K562 (cell line): ENCODE measurements around the gene GDF15. TPM values are rescaled to one million over a fixed set of nuclear protein-coding genes. Genes with fewer than 3 reads are reported as not detected.

Experiments used
- ATAC-seq: fragments of 200-7000 bp; cut with Tn5 transposase; 3 replicates; pipeline ENCODE4 v1.9.1; 2020; ENCODE audit warnings: moderate library complexity
- BruUV-seq: library from RNA; stranded (reverse); fragments of 400-500 nt; replicated peaks from 2 replicates; lab custom pipeline; 2021; lab: Mats Ljungman, UMichigan
- CTCF ChIA-PET: fragments of 300-600 bp; formaldehyde crosslinking; extraction: SDS; loops from one replicate; lab custom pipeline; 2021; ENCODE audit warnings: low intra/inter-chr PET ratio; lab: Yijun Ruan, JAX
- POLR2A ChIA-PET: fragments of 300-600, 350-650 bp; sonication (Branson Sonifier 250); formaldehyde crosslinking; extraction: SDS; loops from one replicate; lab custom pipeline; 2021; ENCODE audit warnings: antibody characterized with exemption, inconsistent platforms; lab: Yijun Ruan, JAX
- DNase-seq, 4 experiments: peaks; one replicate each; pipeline versions ENCODE4 v3.0.0 to v3.0.0-alpha.2; 2011 to 2018; ENCODE audit warnings: low spot score in 3 of 4, mixed read lengths in 3 of 4; ENCODE audit errors: extremely low read depth in 1 of 4
- FAIRE-seq: peaks from 2 replicates; lab custom pipeline; 2011; peaks lifted over from hg19 to GRCh38; lab: Jason Lieb, UNC
- H2AFZ ChIP-seq: 2 replicates; pipeline ENCODE4 v1.6.0; 2011; ENCODE audit warnings: low read depth, low read length, control low read depth, inconsistent platforms
- H3K27ac ChIP-seq: fragments of 200-600 bp; 3 replicates; pipeline ENCODE4 v1.8.0; 2011; ENCODE audit warnings: low read depth, mild to moderate bottlenecking, control low read depth, inconsistent platforms, low read length, moderate library complexity, mixed read lengths; ENCODE audit errors: extremely low read depth
- H3K27me3 ChIP-seq, 2 experiments: fragments of 300-600 bp in 1 of 2; 2 replicates in 1 of 2; 3 replicates in 1 of 2; pipeline versions ENCODE4 v1.6.0 to v1.8.0; 2011; ENCODE audit warnings: inconsistent platforms in 2 of 2, low read length in 2 of 2, mild to moderate bottlenecking in 1 of 2, mixed read lengths in 1 of 2, moderate library complexity in 1 of 2; ENCODE audit not compliant: control insufficient read depth in 2 of 2, insufficient read depth in 2 of 2
- H3K36me3 ChIP-seq: fragments of 300-600 bp; 3 replicates; pipeline ENCODE4 v1.8.0; 2011; ENCODE audit warnings: mild to moderate bottlenecking, low read length, inconsistent platforms; ENCODE audit not compliant: control insufficient read depth, insufficient read depth
- H3K4me1 ChIP-seq, 2 experiments: fragments of 200-600 bp in 1 of 2; replicated peaks in 1 of 2; 2 replicates in 1 of 2; 3 replicates in 1 of 2; pipeline versions ENCODE4 v1.5.1 to v1.8.0; 2011; ENCODE audit warnings: inconsistent platforms in 2 of 2, low read length in 2 of 2, mild to moderate bottlenecking in 1 of 2, mixed read lengths in 1 of 2, moderate library complexity in 1 of 2; ENCODE audit not compliant: control insufficient read depth in 2 of 2, insufficient read depth in 2 of 2
- H3K4me2 ChIP-seq: 2 replicates; pipeline ENCODE4 v1.6.1; 2011; ENCODE audit warnings: low read length, control low read depth, inconsistent platforms, mixed read lengths; ENCODE audit not compliant: insufficient read depth
- H3K4me3 ChIP-seq: fragments of 200-600 bp; sonication (generic), shearing (Covaris generic); 2 replicates; pipeline ENCODE4 v1.5.1; 2016; ENCODE audit warnings: control low read depth, inconsistent platforms
- H3K79me2 ChIP-seq: fragments of 200-600 bp; 3 replicates; pipeline ENCODE4 v1.8.0; 2011; ENCODE audit warnings: low read length, inconsistent platforms; ENCODE audit not compliant: control insufficient read depth, insufficient read depth
- H3K9ac ChIP-seq, 2 experiments: 2 replicates each; pipeline versions ENCODE4 v1.6.0 to v1.6.1; 2011; ENCODE audit warnings: low read depth in 2 of 2, low read length in 2 of 2, control low read depth in 1 of 2, inconsistent platforms in 1 of 2, mild to moderate bottlenecking in 1 of 2, mixed read lengths in 1 of 2; ENCODE audit not compliant: insufficient read depth in 1 of 2
- H3K9me1 ChIP-seq: one replicate; pipeline ENCODE4 v1.6.0; 2011; ENCODE audit warnings: inconsistent platforms, mild to moderate bottlenecking, low read length, moderate library complexity; ENCODE audit not compliant: control insufficient read depth, insufficient read depth
- H3K9me3 ChIP-seq: replicated peaks from 2 replicates; pipeline ENCODE4 v1.5.1; 2011; ENCODE audit warnings: low read depth, low read length, inconsistent platforms; ENCODE audit not compliant: control insufficient read depth, insufficient read depth
- H4K20me1 ChIP-seq: replicated peaks from 2 replicates; pipeline ENCODE4 v1.6.1; 2011; ENCODE audit warnings: low read length, inconsistent platforms, mixed read lengths; ENCODE audit not compliant: control insufficient read depth, insufficient read depth
- ASH1L ChIP-seq: fragments of 450-650 bp; IDR thresholded peaks from 2 replicates; pipeline ENCODE4 v1.6.1; 2018; ENCODE audit warnings: borderline replicate concordance, mild to moderate bottlenecking, low read depth; ENCODE audit not compliant: partially characterized antibody
- GTF2B ChIP-seq: IDR thresholded peaks from 2 replicates; pipeline ENCODE4 v1.6.1; 2011; ENCODE audit not compliant: insufficient read length; ENCODE audit errors: extremely low read depth
- NCOA1 ChIP-seq: fragments of 450-650 bp; IDR thresholded peaks from 2 replicates; pipeline ENCODE4 v1.6.1; 2016; ENCODE audit warnings: low read depth
- RBM25 ChIP-seq: fragments of 200-400 bp; formaldehyde crosslinking; IDR thresholded peaks from 2 replicates; pipeline ENCODE4 v1.6.1; 2018; ENCODE audit warnings: low read length, low read depth, moderate library complexity; ENCODE audit not compliant: severe bottlenecking
- SMARCC2 ChIP-seq: fragments of 450-650 bp; IDR thresholded peaks from 2 replicates; pipeline ENCODE4 v1.6.1; 2017; ENCODE audit warnings: antibody characterized with exemption, moderate library complexity, mild to moderate bottlenecking, low read depth
- TCF15 ChIP-seq: fragments of 250-450 bp; sonication (Bioruptor Pico); IDR thresholded peaks from 2 replicates; pipeline ENCODE4 v1.8.0; 2022; ENCODE audit warnings: moderate library complexity, mild to moderate bottlenecking, inconsistent platforms
- TEAD4 ChIP-seq, 2 experiments: sonication (generic) in 1 of 2; formaldehyde crosslinking in 1 of 2; IDR thresholded peaks; 2 replicates each; pipeline versions ENCODE4 v1.6.1 to v1.8.0; 2012 to 2022; ENCODE audit warnings: borderline replicate concordance in 1 of 2, inconsistent platforms in 1 of 2, low read length in 1 of 2, mild to moderate bottlenecking in 1 of 2, missing genetic modification reagents in 1 of 2
- ZBTB1 ChIP-seq: sonication (generic); formaldehyde crosslinking; IDR thresholded peaks from 2 replicates; pipeline ENCODE4 v1.8.1; 2023; ENCODE audit warnings: missing genetic modification reagents, low read depth, mild to moderate bottlenecking, borderline replicate concordance
- ZNF174 ChIP-seq: fragments of 250-450 bp; sonication (Bioruptor Pico); IDR thresholded peaks from 2 replicates; pipeline ENCODE4 v1.4.0; 2020; ENCODE audit warnings: mild to moderate bottlenecking
- ZNF512 ChIP-seq: IDR thresholded peaks from 2 replicates; pipeline ENCODE4 v1.6.1; 2016; ENCODE audit warnings: missing genetic modification characterization, missing compliant biosample characterization
- WGBS: fragments of 100-300 bp; shearing (Covaris generic); methylation state at CpG from one replicate; pipeline ENCODE4 v1.1.6; 2016; ENCODE audit warnings: low coverage, mixed read lengths; ENCODE audit not compliant: insufficient coverage; ENCODE audit errors: missing lambda C conversion rate; 5-methylcytosine and 5-hydroxymethylcytosine counted together
- in situ Hi-C: fragments of 300-500 bp; cut with MboI; formaldehyde crosslinking; loops from 4 replicates; pipeline ENCODE4 v1.15.0; 2018; ENCODE audit warnings: inconsistent platforms, mixed read lengths
- intact Hi-C: fragments of 100-400 bp; cut with micrococcal nuclease; formaldehyde crosslinking; loops from 2 replicates; pipeline ENCODE4 v1.14.2; 2022
- polyA plus RNA-seq, 8 experiments: library from polyadenylated mRNA; depleted of rRNA in 4 of 8; stranded (reverse) in 5 of 8; unstranded in 3 of 8; fragments of >200 nt; fragmentation: Nextera tagmentation in 2 of 8; fragmentation: Illumina TruSeq in 1 of 8; extraction: Ambion mirVana in 2 of 8; extraction: Trizol in 1 of 8; gene quantifications; 2 replicates each; pipeline versions ENCODE4 v1.2.1 to v1.2.3, GENCODE V29; 2011 to 2014; ENCODE audit warnings: inconsistent platforms in 1 of 8, missing spikeins in 1 of 8
- total RNA-seq, 7 experiments: library from RNA; depleted of rRNA in 6 of 7; stranded (reverse); fragments of >200 nt in 6 of 7; fragmentation: Illumina TruSeq in 2 of 7; extraction: Trizol in 2 of 7; gene quantifications; 2 replicates each; pipeline versions ENCODE4 v1.2.1 to v1.2.3, GENCODE V29; 2011 to 2021; ENCODE audit warnings: low replicate concordance in 1 of 7
- TF ChIP-seq, protein P1 (sequence below): fragments of 450-650 bp; IDR thresholded peaks from 2 replicates; pipeline ENCODE4 v1.7.1; 2018; ENCODE audit warnings: mild to moderate bottlenecking, low read depth; ENCODE audit not compliant: partially characterized antibody
- TF ChIP-seq, protein P2 (sequence below): sonication (generic); formaldehyde crosslinking; IDR thresholded peaks from 2 replicates; pipeline ENCODE4 v1.8.1; 2023; ENCODE audit warnings: mild to moderate bottlenecking, missing genetic modification reagents, moderate library complexity

The GDF15 gene
- total and polyA plus RNA-seq, 9 of the 15 experiments (the other 6 are each of a cell fraction or from before 2014, with no cell fraction given): 2.3 to 82.4 (median 12.5) TPM

- ChIA-PET CTCF (no interaction called here), POLR2A (interaction anchor here (0.6 to 5.4 kb wide), 7 partner anchors 9 to 95 kb away, joined by 3 to 79 read pairs (median 9); partner anchors contain the start of genes GDF15 and JUND)
- intact Hi-C loops: no loop called here
- WGBS: 24% methylated on average over 4 of the region's 4 CpGs
- no peaks in the 10 kb centered on the region for H3K27me3 ChIP-seq
- no peak for ATAC-seq
- no peak for FAIRE-seq
- H3K36me3 ChIP-seq: peaks cover 10% of the 10 kb centered on the region; the same call in 1 of the 3 replicates
- in situ Hi-C loops: no loop called here
- H2AFZ ChIP-seq: peak overlapping the region; percentile 58; the same call in 1 of the 2 replicates
- peak overlapping the region; percentile 1; the same call in 1 of the 2 replicates for H3K4me3 ChIP-seq
- no peaks in the 10 kb centered on the region for H4K20me1 ChIP-seq
- peak overlapping the region; percentile 85 to 92; a peak in 3 of 4 replicates for H3K9ac ChIP-seq
- no peak for DNase-seq
- no peaks in the 10 kb centered on the region for H3K9me1 ChIP-seq
- H3K4me1 ChIP-seq: peaks cover 55 to 72% of the 10 kb centered on the region in 2 experiments
- peak overlapping the region; percentile 97 for H3K27ac ChIP-seq
- BruUV-seq: TSS peak; percentile 80
- peak overlapping the region; percentile 89 for H3K4me2 ChIP-seq
- no peaks in the 10 kb centered on the region for H3K9me3 ChIP-seq
- H3K79me2 ChIP-seq: peaks cover 6% of the 10 kb centered on the region
- no peak for TF ChIP-seq ZBTB1 (CRISPR knock-in tag)
- no peak for TF ChIP-seq ZNF174 (CRISPR knock-in tag)
- TF ChIP-seq TCF15 (CRISPR knock-in tag): no peak
- TF ChIP-seq, protein P1, sequence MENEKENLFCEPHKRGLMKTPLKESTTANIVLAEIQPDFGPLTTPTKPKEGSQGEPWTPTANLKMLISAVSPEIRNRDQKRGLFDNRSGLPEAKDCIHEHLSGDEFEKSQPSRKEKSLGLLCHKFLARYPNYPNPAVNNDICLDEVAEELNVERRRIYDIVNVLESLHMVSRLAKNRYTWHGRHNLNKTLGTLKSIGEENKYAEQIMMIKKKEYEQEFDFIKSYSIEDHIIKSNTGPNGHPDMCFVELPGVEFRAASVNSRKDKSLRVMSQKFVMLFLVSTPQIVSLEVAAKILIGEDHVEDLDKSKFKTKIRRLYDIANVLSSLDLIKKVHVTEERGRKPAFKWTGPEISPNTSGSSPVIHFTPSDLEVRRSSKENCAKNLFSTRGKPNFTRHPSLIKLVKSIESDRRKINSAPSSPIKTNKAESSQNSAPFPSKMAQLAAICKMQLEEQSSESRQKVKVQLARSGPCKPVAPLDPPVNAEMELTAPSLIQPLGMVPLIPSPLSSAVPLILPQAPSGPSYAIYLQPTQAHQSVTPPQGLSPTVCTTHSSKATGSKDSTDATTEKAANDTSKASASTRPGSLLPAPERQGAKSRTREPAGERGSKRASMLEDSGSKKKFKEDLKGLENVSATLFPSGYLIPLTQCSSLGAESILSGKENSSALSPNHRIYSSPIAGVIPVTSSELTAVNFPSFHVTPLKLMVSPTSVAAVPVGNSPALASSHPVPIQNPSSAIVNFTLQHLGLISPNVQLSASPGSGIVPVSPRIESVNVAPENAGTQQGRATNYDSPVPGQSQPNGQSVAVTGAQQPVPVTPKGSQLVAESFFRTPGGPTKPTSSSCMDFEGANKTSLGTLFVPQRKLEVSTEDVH: no peak
- TF ChIP-seq NCOA1: no peak
- no peak for TF ChIP-seq TEAD4 (IDR thresholded peaks at IDR 0.05; ENCODE audit: low read length)
- TF ChIP-seq TEAD4 (CRISPR knock-in tag; IDR thresholded peaks at IDR 0.05; ENCODE audit: borderline replicate concordance): no peak
- TF ChIP-seq, protein P2, sequence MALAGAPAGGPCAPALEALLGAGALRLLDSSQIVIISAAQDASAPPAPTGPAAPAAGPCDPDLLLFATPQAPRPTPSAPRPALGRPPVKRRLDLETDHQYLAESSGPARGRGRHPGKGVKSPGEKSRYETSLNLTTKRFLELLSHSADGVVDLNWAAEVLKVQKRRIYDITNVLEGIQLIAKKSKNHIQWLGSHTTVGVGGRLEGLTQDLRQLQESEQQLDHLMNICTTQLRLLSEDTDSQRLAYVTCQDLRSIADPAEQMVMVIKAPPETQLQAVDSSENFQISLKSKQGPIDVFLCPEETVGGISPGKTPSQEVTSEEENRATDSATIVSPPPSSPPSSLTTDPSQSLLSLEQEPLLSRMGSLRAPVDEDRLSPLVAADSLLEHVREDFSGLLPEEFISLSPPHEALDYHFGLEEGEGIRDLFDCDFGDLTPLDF (CRISPR knock-in tag): no peak
- no peak for TF ChIP-seq GTF2B
- peak; percentile 84 for TF ChIP-seq RBM25
- no peak for TF ChIP-seq ASH1L
- no peak for TF ChIP-seq SMARCC2
- TF ChIP-seq ZNF512 (tag): no peak
Observed at GRCh38 chr19:18373407-18373891, 12.5 kb upstream of the GDF15 start.
